Urothelium cell line (cell line): ENCODE data around the gene SPATA45.
"Not testable (repeated sequence)": the region's sequence is repeated elsewhere in the genome, so short reads cannot be mapped to it uniquely, and the experiment has no call there.

Experiments
- DNase-seq: peaks from one replicate; pipeline ENCODE4 v3.0.0; 2011; ENCODE audit warnings: low spot score, mixed read lengths
- FAIRE-seq: peaks from 2 replicates; lab custom pipeline; 2011; peaks lifted over from hg19 to GRCh38; lab: Jason Lieb, UNC

The SPATA45 gene

DNA sequence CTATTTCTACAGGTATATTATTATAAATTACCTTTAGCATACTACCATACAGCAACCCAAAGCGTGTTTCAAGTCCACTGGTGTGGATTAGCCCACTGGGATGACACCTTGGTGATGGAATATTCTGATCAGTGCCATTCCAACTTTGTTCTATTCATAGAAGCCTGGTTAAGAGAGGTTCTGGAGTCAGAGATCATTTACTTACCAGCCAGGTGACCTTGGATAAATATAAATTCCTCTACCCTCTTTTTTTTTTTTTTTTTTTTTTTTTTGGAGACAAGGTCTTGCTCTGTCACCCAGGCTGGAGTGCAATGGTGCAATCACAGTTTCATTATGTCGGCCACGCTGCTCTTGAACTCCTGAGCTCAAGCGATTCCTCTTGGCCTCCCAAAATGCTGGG, at the start of gene SPATA45:
SPATA45 (minus strand) TSS at position 101 of the 400 bp plus-strand sequence. CDS start 11,500 bp downstream, outside the sequence.
- FAIRE-seq: no peak
- DNase-seq: no peak

GRCh38 chr1:212892108-212892507, 44.7 kb upstream of the SPATA45 start:
- no peak for FAIRE-seq
- DNase-seq: no peak

DNA sequence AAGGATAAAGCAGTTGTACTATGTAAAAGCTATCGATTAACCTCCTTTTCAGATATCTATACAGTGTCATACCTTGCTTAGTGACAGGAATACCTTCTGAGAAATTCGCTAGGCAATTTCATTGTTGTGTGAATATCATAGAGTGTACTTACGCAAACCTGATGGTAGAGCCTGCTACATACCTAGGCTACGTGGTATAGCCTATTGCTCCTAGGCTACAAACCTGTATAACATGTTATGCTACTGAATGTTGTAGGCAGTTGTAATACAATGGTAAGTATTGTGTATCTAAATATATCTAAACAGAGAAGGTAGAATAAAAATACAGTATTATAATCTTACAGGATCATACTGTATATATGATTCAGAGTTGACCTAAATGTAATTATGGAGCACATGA, 37.1 kb upstream of the SPATA45 start:
- FAIRE-seq: no peak

GRCh38 chr1:212879947-212880690, 32.7 kb upstream of the SPATA45 start:
- DNase-seq: no peak
- FAIRE-seq: no peak

More for the DNA sequence above, 37.1 kb upstream of the SPATA45 start:
- no peak for DNase-seq

GRCh38 chr1:212878418-212878817, 31.0 kb upstream of the SPATA45 start:
- FAIRE-seq (no peak), DNase-seq (no peak)

- FAIRE-seq: no peak
Observed at GRCh38 chr1:212873518-212873917, 26.1 kb upstream of the SPATA45 start.

GRCh38 chr1:212871976-212872375, 24.5 kb upstream of the SPATA45 start:
- FAIRE-seq (no peak), DNase-seq (no peak)

More at GRCh38 chr1:212873518-212873917, 26.1 kb upstream of the SPATA45 start:
- DNase-seq: no peak

GRCh38 chr1:212867192-212867591, 19.7 kb upstream of the SPATA45 start:
- DNase-seq (no peak), FAIRE-seq (no peak)

DNA sequence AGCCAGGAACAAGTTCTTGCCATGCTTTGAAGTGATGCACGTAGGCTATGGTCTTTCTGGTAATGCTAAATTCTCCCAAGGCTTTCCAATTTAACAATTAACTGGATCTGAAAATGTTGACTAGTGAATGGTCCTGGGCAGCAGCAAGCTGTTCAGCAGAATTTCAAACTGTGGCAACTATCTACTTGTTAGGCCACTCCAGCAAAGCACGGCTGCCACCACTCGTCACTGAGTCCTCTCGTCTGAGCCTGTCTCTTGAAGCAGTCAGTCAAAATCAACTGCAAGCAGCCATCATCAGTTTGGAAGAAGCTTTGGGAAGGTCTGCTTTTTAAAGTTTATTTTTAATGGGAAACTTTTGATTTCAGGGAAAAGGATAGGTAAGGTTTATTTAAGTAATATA, 16.8 kb upstream of the SPATA45 start:
- no peak for FAIRE-seq

DNA sequence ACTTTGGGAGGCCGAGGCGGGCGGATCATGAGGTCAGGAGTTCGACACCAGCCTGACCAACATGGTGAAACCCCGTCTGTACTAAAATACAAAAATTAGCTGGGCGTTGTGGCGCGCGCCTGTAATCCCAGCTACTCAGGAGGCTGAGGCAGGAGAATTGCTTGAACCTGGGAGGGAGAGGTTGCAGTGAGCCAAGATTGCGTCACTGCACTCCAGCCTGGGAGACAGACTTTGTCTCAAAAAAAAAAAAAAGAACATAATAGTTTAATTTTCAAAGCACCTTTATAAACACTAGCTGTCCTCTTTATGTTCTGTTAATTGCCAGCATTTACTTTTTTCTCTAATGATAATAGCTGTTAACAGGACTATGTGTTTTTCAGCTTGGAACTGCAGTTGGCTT, 15.9 kb upstream of the SPATA45 start:
- not testable (repeated sequence) for FAIRE-seq, DNase-seq

More for the DNA sequence above, 16.8 kb upstream of the SPATA45 start:
- no peak for DNase-seq

DNA sequence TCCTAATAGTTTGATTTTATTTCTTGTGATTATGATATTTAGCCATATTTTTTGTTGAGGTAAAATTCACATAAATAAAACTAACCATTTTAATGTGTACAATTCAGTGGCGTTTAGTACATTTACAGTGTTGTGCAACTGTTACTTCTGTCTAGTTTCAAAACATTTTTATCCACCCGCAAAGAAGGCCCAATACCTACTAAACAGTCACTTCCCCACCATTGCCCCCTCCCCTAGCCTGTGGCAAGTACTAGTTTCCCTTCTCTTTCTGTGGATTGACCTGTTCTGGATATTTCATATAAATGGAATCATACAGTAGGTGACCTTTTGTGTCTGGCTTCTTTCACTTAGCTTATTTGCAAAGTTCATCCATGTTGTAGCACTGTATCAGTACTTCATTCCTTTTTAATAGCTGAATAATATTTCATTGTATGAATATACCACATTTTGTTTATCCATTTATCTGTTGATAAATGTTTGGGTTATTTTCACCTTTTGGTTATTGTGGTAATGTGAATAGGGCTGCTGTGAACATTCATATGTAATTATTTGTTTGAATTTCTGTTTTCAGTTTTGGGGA, 14.8 kb upstream of the SPATA45 start:
- DNase-seq: no peak

GRCh38 chr1:212860713-212861581, 13.5 kb upstream of the SPATA45 start:
- DNase-seq (no peak), FAIRE-seq (no peak)

More for the DNA sequence above, 14.8 kb upstream of the SPATA45 start:
- no peak for FAIRE-seq

- FAIRE-seq (no peak), DNase-seq (peak; percentile 36)
Observed at GRCh38 chr1:212858461-212859265, 11.2 kb upstream of the SPATA45 start.

GRCh38 chr1:212857992-212858460, 10.6 kb upstream of the SPATA45 start, which contains the start of gene FLVCR1:
FLVCR1 (plus strand) TSS chr1:212858275; CDS start chr1:212858453, 178 bp downstream.
- FAIRE-seq: peak; percentile 83
- peak; percentile 98 for DNase-seq

GRCh38 chr1:212856755-212857154, 9.3 kb upstream of the SPATA45 start:
- DNase-seq (no peak), FAIRE-seq (no peak)

DNA sequence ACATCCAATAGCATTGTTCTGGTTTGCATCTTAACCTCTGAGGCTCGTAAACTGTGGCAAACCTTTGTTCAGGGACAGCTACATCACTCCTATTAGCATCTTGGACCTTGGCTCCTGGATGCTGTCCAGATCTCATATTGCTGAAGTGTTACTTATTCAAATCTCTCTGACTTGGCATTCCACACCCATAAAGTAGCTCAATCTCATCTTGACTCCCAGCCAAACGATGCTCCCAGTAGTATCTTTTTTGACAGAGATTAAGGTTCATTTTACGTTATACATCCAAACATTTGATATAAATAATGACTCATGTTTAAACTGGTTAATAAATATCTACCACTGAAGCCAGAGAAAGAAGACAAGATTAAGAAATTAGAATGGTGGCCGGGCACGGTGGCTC, 6.2 kb upstream of the SPATA45 start:
- no peak for FAIRE-seq
- no peak for DNase-seq

DNA sequence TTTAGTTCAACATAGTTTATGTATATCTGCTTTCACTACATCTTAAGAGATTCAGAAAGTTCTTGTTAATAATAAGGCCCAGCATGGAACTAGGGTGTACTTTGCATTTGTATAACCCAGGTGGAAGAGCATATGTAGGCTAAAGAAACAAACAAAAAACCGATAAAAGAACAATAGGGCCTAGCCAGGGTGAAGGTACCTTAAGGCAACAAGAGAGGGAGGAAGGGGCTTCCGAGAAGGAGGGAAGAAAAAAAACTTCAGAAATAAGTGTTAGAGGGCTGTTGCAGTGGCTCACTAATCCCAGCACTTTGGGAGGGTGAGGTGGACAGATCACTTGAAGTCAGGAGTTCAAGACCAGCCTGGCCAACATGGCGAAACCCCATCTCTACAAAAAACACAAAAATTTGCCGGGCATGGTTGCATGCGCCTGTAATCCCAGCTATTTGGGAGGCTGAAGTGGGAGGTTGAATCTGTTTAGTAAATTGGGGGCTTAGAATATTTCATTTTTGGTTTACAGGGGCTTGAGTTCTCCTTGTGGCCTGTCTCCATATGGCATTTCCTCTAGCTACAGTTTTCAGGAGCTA, 4.7 kb upstream of the SPATA45 start:
- FAIRE-seq: no peak
- no peak for DNase-seq

DNA sequence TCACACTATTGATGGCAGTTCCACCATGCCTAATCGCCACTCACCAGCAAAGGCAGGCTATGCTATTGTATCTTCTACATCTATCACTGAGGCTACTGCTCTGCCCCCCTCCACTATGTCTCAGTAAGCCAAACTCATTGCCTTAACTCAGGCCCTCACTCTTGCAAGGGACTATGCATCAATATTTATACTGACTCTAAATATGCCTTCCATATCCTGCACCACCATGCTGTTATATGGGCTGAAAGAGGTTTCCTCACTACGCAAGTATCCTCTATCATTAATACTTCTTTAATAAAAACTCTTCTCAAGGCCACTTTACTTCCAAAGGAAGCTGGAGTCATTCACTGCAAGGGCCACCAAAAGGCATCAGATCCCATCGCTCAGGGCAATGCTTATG, 2.9 kb downstream of the SPATA45 start:
- FAIRE-seq, DNase-seq: not testable (repeated sequence)

- FAIRE-seq: no peak
- DNase-seq: no peak
Observed at GRCh38 chr1:212838145-212838544, 9.3 kb downstream of the SPATA45 start.
